NT2/D1 (cell line): ENCODE measurements around the gene IL21.
A peak's percentile ranks its signal among the peaks of the same experiment; 100 is the strongest.

Experiments used
- DNase-seq: peaks from one replicate; pipeline ENCODE4 v3.0.0-alpha.2; 2011; ENCODE audit warnings: low read depth, low spot score
- H3K27me3 ChIP-seq: 2 replicates; pipeline ENCODE4 v1.6.0; 2011; ENCODE audit warnings: mild to moderate bottlenecking; ENCODE audit not compliant: insufficient read length, insufficient read depth
- H3K36me3 ChIP-seq: 2 replicates; pipeline ENCODE4 v1.6.1; 2011; ENCODE audit warnings: mild to moderate bottlenecking, low read length, mixed read lengths; ENCODE audit not compliant: insufficient read depth, insufficient read length
- H3K4me1 ChIP-seq: 2 replicates; pipeline ENCODE4 v1.5.1; 2011; ENCODE audit not compliant: insufficient read depth, insufficient read length
- H3K4me3 ChIP-seq: 2 replicates; pipeline ENCODE4 v1.5.1; 2011; ENCODE audit warnings: low read depth; ENCODE audit not compliant: insufficient read length
- H3K9ac ChIP-seq: 2 replicates; pipeline ENCODE4 v1.6.0; 2011; ENCODE audit warnings: low read depth; ENCODE audit not compliant: insufficient read length
- H3K9me3 ChIP-seq: 2 replicates; pipeline ENCODE4 v1.5.1; 2011; ENCODE audit warnings: mild to moderate bottlenecking, low read length; ENCODE audit not compliant: insufficient read depth
- SUZ12 ChIP-seq: IDR thresholded peaks from 2 replicates; pipeline ENCODE4 v1.6.1; 2011; ENCODE audit not compliant: insufficient read length, insufficient read depth; ENCODE audit errors: extremely low read depth
- YY1 ChIP-seq: IDR thresholded peaks from 2 replicates; pipeline ENCODE4 v1.6.1; 2011; ENCODE audit not compliant: insufficient read length, insufficient read depth
- ZNF274 ChIP-seq: IDR thresholded peaks from 2 replicates; pipeline ENCODE4 v1.6.1; 2011; ENCODE audit warnings: mild to moderate bottlenecking, low read depth, low read length

The IL21 gene

GRCh38 chr4:122617597-122618593 lies 3.0 kb downstream of the IL21 start:
- Histone ChIP-seq H3K27me3 (no peaks in the 10 kb centered on the region), H3K9ac (no peak overlapping the region), H3K4me3 (no peak overlapping the region), H3K36me3 (no peaks in the 10 kb centered on the region), H3K4me1 (peaks cover 2% of the 10 kb centered on the region), H3K9me3 (no peaks in the 10 kb centered on the region)
- DNase-seq = no peak
- TF ChIP-seq ZNF274 (no peak), YY1 (no peak), SUZ12 (no peak)

- no peak for TF ChIP-seq YY1
- H3K27me3 ChIP-seq = no peaks in the 10 kb centered on the region
- DNase-seq = no peak
- no peak overlapping the region for H3K9ac ChIP-seq
- no peak overlapping the region for H3K4me3 ChIP-seq
- H3K4me1 ChIP-seq = peaks cover 2% of the 10 kb centered on the region
- H3K36me3 ChIP-seq = no peaks in the 10 kb centered on the region
- H3K9me3 ChIP-seq = no peaks in the 10 kb centered on the region
These were observed 3.8 kb downstream of the IL21 start for GRCh38 chr4:122616915-122617596.

- Histone ChIP-seq H3K9ac (no peak overlapping the region), H3K4me1 (peaks cover 2% of the 10 kb centered on the region), H3K4me3 (no peak overlapping the region), H3K36me3 (no peaks in the 10 kb centered on the region), H3K27me3 (no peaks in the 10 kb centered on the region), H3K9me3 (no peaks in the 10 kb centered on the region)
- no peak for TF ChIP-seq SUZ12
- TF ChIP-seq YY1 = no peak
- no peak for TF ChIP-seq ZNF274
- no peak for DNase-seq
These were observed 6.2 kb downstream of the IL21 start for GRCh38 chr4:122614621-122615020.

- Histone ChIP-seq H3K27me3 (no peaks in the 10 kb centered on the region), H3K4me1 (no peaks in the 10 kb centered on the region), H3K9ac (no peak overlapping the region), H3K9me3 (no peaks in the 10 kb centered on the region), H3K4me3 (no peak overlapping the region), H3K36me3 (no peaks in the 10 kb centered on the region)
- TF ChIP-seq ZNF274 (no peak), SUZ12 (no peak), YY1 (no peak)
- no peak for DNase-seq
These were observed 8.3 kb downstream of the IL21 start for GRCh38 chr4:122612540-122612939.

- Histone ChIP-seq H3K4me3 (no peak overlapping the region), H3K27me3 (no peaks in the 10 kb centered on the region), H3K4me1 (peaks cover 5% of the 10 kb centered on the region), H3K9ac (no peak overlapping the region), H3K36me3 (no peaks in the 10 kb centered on the region), H3K9me3 (no peaks in the 10 kb centered on the region)
- no peak for DNase-seq
- TF ChIP-seq SUZ12 (no peak), ZNF274 (no peak), YY1 (no peak)
These were observed 14.4 kb downstream of the IL21 start for GRCh38 chr4:122606364-122607043.

- peaks cover 5% of the 10 kb centered on the region for H3K4me1 ChIP-seq
- H3K9me3 ChIP-seq = no peaks in the 10 kb centered on the region
- TF ChIP-seq SUZ12 (no peak), ZNF274 (no peak), YY1 (no peak)
- no peaks in the 10 kb centered on the region for H3K36me3 ChIP-seq
- H3K4me3 ChIP-seq = no peak overlapping the region
- no peaks in the 10 kb centered on the region for H3K27me3 ChIP-seq
- peak; percentile 40 for DNase-seq
- no peak overlapping the region for H3K9ac ChIP-seq
These were observed 16.7 kb downstream of the IL21 start for GRCh38 chr4:122604146-122604545.

GRCh38 chr4:122603156-122603574 lies 17.7 kb downstream of the IL21 start:
- H3K4me3 ChIP-seq = no peak overlapping the region
- no peaks in the 10 kb centered on the region for H3K36me3 ChIP-seq
- DNase-seq = no peak
- peaks cover 5% of the 10 kb centered on the region for H3K4me1 ChIP-seq
- TF ChIP-seq ZNF274 (no peak), SUZ12 (no peak), YY1 (no peak)
- no peaks in the 10 kb centered on the region for H3K9me3 ChIP-seq
- no peaks in the 10 kb centered on the region for H3K27me3 ChIP-seq
- no peak overlapping the region for H3K9ac ChIP-seq
